GM12865 (cell line): Measurements from ENCODE around the gene ARL5B.

ENCODE experiments used
- DNase-seq: peaks from one replicate; pipeline ENCODE4 v3.0.0; 2010; ENCODE audit warnings: low read depth
- H3K4me3 ChIP-seq: 2 replicates; pipeline ENCODE4 v1.5.1; 2011; ENCODE audit warnings: mild to moderate bottlenecking, low read depth, low read length, control low read depth
- CTCF ChIP-seq: IDR thresholded peaks from 2 replicates; pipeline ENCODE4 v1.5.1; 2011; ENCODE audit warnings: low read length, control low read depth, low read depth, inconsistent platforms; ENCODE audit not compliant: insufficient read depth; ENCODE audit errors: missing control alignments

Gene ARL5B

DNA sequence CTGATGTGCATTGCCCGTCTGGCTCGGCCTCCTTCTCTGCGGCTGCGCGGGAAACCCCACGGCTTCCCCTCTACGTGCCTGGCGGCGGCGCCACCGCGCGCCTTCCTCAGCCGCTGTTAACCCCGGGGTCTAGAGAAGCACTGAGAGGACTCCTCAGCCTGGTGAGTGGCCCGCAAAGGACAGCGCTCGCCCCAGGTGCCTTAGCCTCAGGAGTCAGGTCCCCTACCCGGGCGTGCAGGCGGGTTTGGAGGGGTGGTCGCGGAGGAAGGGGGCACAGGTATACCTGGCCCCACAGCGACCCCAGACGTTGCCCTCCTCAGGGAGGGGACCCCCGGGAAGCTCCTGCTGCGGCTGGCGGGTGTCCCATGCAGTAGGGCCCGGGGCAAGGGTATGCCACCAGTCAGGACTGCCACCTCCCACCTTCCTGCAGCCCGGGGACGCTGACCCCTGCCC, 51.0 kb downstream of the ARL5B start:
- H3K4me3 ChIP-seq: no peak overlapping the region
- no peak for DNase-seq
- TF ChIP-seq CTCF: no peak

DNA sequence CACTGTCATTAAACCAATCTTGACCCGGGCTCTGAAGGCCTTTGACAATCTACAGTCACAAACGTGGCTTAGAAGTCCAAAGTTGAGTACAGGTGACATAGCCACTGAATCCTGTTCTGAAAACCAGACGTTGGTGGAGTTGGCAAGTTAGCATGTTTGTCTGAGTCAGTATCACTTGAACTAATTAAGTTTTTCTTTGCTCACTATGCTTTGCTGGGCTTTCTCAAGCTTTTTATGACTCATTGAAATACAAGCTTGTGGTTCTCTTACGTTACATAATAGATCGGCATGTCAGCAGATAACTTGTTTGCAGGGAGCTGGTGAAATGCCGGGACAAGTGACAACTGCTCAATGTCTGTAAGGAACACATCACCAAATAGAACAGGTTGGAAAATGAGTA, 53.8 kb downstream of the ARL5B start:
- TF ChIP-seq CTCF: no peak
- H3K4me3 ChIP-seq: no peak overlapping the region
- DNase-seq: no peak

DNA sequence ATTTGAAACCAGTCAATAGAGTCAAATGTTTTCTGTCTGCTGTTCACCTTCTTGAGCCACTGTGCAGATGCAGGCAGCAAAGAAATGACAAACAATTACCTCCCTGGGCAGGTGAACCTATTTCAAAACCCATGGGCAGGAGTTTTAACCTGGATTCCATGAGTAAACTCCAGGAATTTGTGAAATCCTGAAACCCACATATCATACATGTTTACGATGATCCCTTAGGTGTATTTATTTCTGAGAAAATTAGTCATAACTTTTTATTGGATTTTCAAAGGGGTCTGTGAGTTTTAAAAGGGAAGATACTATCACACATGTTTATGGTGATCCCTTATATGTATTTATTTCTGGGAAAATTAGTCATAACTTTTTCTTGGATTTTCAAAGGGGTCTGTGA, 59.8 kb downstream of the ARL5B start:
- no peak for DNase-seq

GRCh38 chr10:18719811-18720210, 60.6 kb downstream of the ARL5B start:
- no peak for TF ChIP-seq CTCF
- DNase-seq: no peak
- H3K4me3 ChIP-seq: no peak overlapping the region

More for the DNA sequence above, 59.8 kb downstream of the ARL5B start:
- H3K4me3 ChIP-seq: no peak overlapping the region
- no peak for TF ChIP-seq CTCF

GRCh38 chr10:18721067-18721466, 61.8 kb downstream of the ARL5B start:
- no peak for DNase-seq
- no peak for TF ChIP-seq CTCF

GRCh38 chr10:18723801-18724200, 64.6 kb downstream of the ARL5B start:
- no peak overlapping the region for H3K4me3 ChIP-seq
- no peak for TF ChIP-seq CTCF
- DNase-seq: no peak

More at GRCh38 chr10:18721067-18721466, 61.8 kb downstream of the ARL5B start:
- no peak overlapping the region for H3K4me3 ChIP-seq
